HG03196 (cell line): ENCODE measurements around the gene PLD1.

Experiments
- ATAC-seq: cut with Tn5 transposase; IDR thresholded peaks from one replicate; pipeline ENCODE4 v1.9.1; 2021; ENCODE audit not compliant: unreplicated experiment

Gene PLD1

DNA sequence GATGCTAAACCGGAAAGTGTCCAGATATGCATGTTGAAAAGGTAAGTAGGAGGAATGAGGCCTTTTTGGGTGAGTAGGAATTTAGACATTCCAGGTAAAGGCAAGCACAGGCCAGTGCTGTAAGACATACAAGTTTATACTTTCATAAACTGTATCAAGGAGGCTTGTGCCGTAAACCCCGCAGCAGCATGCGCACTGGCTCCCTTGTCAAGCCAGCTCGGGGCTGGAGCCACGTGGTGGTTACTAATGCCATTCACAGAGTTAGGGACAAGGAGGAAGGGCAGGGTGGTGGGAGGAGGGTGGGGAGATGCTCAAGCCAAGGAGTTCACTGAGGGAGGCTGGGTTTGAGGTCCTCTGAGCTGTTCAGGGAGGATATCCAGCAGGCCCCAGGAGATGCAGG is 35.8 kb downstream of the PLD1 start:
- no peak for ATAC-seq

DNA sequence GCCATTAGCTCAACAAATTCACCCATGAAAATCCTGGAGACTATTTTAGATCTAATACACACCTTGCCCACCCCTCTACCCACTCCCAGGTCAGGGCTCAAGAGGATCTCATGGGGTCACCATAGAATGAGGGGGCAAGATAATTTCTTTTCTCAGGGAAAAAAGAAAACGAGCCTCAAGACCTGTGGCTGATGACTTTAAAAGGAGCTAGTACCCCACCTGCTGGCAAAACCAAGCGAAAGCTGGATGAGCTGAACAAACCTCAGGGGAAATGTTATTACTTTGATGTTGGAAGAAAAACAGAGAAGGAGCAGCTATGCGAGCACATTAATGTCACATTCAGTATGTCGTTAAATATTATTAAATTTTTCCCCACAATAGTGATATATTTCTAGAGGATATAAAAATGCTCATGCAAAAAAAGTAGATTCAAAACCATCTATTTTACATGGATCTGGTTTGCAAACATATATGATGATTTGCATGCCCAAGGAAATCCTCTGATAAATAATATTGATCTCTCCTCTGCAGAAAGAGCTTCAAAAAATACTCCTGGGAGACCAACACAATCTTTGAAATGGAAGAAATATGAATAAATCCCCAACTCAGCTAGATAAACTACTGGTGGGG is 37.7 kb downstream of the PLD1 start:
- no peak for ATAC-seq

DNA sequence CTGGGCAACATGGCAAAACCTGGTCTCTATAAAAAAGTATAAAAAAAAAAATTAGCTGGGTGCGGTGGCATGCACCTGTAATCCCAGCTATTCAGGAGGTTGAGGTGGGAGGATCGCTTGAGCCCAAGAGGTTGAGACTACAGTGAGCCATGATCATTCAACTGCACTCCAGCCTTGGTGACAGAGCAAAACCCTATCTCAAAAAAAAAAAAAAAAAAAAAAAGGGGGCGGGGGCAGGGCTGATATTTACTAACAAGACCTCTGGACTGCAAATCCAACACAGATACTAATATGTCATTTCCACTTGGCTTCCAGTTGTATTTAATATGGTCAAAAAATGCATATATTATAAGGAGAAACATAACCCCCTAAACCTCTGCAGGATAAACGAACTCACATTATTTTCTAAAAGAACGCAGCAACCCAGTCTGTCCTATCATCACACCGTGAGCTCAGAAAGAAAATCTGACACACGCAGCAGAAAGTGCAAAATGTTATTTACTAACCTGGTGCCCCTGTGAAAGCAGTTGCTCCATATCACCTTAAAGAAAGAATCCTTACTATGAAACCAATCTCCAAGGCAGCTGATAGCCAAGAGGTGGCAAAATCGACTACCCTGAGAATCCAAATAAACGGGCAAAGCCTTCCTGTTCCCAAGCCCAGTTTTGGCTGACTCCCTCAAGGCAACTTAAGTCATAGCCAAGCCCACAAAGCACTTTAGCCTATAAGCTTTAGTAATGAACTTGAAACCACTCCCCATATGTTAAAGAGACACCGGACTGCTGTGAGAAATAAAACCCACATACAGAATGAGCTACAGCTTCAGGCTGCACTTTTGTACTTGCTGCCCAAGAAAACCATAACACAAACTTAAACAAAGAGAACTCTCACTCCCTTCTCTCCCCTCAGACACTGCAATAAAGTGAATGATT is 39.3 kb downstream of the PLD1 start:
- ATAC-seq: peak; percentile 60

DNA sequence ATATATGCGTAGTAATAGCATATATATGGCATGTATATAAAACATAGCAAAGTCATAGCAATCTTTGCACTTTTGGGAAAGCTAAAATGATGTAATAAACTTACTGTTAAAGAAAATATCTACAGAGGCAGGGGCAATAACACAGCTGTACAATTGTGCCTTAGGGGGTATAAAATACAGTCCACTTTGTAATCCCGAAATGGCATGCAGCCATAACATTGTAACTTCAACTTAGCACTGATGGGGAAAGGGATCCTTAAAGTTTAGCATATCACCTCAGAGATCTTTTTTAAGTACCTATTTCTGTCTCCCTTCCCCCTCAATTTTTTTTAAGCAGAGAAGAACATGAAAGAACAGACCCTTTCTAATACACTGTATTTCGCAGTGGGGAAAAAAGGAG is 40.8 kb downstream of the PLD1 start:
- ATAC-seq: no peak

DNA sequence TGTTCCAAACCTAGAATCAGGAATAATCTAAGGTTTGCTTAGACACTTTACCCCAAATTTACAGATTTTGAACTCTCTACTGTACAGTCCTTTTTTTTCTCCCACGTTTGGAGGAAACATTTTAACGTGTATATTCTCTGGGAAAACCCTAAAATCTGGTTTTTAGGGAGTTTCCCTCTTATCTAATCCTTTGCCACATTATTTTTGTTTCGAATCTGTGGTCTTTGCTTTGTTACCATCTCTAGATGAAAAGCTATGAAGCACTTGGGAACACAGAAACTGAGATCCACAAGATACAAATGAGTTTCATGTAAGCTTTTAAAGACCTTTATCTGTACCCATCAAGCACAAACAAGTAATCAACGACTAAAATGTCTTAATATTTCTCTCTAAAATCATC is 41.3 kb downstream of the PLD1 start:
- no peak for ATAC-seq

DNA sequence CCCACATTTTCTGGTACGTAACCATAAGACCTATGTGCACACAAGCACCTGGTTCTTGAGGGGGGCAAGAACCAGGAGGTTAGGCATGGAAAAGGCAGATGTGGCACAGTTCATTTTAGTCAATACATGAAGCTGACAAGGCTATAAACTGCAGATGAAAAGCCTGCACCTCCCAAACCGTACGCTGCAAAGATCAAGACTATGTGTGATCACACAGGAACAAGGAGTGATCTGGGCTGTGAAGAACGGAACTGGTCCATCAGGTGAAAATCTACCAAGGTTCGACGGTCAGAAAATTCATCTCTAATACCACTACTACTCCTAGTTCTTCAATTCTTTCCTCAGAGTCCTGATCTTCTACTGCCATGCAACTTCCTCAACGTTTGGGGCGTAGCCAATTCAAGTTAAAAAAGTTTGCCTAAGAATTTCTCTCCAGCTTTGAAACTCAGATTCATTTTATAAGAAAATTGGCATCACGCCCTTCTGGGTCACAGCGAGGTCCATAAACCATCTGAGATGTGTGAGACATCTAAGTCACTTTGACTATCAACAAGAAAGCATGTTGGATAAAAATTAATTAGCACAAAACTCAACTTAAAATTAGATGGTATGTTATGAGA is 41.9 kb downstream of the PLD1 start:
- ATAC-seq: no peak

DNA sequence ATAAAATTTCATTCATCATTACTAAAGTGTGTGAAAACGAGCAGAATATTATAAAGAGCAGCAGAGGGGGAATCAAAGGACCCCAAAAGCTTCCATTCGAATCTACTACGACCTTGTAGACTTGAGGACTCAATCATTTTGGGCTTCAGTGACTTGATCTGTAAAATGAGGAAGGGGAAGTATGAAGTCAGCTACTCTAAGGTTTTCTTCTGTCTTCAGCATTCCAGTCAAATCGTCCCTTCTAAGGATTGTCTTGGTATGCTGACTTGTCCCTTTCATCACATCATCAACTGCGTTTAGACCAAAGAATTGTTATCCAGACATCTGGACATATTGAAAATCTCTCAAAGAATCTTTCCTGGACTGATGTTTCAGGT is 44.8 kb downstream of the PLD1 start:
- no peak for ATAC-seq

DNA sequence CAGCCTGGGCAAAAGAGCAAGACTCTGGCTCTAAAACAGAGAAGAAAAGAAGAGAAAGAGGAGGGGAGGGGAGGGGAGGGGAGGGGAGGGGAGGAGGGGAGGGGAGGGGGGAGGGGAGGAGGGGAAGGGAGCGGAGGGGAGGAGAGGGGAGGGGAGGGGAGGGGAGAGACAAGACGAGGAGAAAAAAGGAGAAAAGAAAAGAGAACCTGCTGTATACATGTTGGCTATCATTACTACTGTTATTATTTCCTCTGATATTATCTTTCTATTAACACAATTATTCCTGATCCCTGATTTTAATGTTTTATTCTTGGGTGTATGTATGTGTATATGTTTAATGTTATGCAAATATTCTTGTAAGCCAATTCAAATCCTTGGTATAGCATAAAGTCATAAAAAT is 46.9 kb downstream of the PLD1 start:
- no peak for ATAC-seq

DNA sequence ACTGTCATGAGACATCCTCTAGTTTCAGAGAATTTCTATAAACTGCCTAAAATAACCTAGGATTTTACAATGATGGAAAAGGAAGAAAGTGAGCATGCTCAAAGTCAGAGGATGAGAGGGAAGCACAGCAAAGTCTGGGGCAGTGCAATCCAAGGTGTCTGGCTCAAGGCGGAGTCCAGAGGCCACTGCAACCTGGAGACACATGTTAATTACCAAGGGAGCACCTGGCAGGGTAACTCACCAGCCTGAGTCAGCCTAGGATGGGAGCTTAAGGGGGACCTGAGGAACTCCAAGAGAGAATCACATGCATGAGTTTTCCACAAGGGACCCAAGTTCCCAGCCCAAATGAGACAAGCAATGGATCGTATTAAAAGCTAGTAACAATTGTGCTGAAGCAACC is 49.8 kb downstream of the PLD1 start:
- ATAC-seq: no peak

DNA sequence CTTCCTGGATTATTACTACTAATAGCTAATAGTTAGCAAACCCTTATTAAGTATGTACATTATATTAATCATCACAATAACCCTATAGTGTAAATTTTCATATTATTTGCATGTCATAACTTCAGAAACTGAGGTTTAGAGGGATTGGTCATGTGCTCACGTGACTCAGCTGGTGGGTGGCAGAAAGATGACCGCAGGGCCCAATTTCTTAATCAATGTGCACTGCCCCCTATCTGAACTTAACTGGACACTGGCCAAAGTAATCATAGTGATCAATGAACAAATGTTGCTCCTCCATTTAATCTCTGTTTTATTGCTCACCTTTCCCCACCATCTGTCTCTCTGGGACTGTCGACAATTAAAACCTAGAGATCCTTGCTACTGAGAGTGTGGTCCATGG is 52.2 kb downstream of the PLD1 start:
- ATAC-seq: no peak

DNA sequence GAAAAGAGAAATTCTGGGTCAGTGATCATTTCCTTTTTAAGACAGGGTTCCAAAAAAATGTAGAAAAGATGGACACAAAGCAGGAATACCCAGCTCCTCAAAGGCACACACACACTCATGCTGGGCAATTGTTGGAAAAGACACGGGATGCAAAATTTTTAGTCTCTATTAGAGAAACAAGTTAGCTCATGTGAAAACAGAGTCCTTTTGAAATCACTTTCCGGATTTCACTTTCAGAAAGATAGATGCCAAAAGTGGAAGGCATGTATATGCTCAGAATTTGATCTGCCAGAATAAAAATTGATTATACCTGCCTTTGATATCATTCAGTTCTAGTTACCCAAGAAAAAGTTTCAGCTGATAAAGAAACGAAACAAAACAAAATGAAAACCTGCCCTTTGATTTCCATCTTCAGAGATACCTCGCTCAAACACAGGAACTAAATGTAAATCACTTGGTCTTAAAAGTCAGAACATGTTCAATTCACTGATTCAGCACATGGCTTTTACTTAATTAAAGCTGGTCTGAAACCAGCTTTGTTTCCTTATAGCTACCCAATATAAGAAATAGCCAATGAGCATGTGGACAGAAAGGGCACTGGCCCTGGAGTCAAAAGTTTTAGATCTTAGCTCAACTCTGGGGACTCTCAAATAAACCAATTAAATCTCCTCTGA is 52.8 kb downstream of the PLD1 start:
- no peak for ATAC-seq

DNA sequence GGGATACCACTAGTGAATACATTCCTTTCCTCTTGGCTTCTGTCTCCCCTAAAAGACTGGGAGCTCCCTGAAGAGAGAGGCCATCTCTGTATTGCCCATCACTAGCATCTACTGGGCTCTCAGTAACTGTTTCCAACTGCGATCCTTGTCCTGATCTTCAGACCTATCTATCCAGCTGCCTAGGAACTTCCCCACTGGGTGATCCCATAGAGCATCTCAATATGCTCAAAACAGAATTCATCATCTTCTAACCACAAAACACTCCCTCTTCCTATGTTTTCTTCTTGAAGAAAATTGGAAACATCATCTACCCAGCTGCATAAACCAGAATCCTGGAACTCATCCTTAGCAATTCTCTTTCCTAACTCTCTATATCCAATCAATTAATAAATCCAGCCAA is 54.6 kb downstream of the PLD1 start:
- no peak for ATAC-seq

DNA sequence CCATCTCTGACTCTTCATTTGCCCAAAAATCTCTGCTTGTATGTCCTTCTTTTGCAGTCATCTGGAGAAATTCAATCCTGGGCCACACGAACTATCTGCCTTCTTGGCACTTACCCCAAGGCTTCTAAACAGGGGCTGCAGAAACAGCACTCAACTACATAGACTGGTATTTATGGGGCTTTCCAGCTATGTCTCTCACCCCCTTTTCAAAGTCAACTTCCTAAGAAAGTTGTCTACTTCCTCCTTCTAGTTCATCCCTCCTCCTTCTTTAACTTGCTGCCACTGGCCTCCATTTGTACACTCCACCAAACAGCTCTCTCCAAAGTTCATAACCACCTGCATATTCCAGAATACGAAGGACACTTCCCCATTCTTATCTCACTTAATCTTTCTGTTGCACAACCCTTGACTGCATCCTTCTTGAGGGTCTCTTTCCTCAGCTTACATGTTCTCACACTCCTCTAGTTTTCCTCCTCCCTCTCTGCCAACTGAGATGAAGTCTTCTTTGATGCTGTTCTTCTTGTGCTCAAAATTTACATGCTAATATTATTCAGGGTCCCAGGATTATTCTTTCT is 55.2 kb downstream of the PLD1 start:
- ATAC-seq: no peak

DNA sequence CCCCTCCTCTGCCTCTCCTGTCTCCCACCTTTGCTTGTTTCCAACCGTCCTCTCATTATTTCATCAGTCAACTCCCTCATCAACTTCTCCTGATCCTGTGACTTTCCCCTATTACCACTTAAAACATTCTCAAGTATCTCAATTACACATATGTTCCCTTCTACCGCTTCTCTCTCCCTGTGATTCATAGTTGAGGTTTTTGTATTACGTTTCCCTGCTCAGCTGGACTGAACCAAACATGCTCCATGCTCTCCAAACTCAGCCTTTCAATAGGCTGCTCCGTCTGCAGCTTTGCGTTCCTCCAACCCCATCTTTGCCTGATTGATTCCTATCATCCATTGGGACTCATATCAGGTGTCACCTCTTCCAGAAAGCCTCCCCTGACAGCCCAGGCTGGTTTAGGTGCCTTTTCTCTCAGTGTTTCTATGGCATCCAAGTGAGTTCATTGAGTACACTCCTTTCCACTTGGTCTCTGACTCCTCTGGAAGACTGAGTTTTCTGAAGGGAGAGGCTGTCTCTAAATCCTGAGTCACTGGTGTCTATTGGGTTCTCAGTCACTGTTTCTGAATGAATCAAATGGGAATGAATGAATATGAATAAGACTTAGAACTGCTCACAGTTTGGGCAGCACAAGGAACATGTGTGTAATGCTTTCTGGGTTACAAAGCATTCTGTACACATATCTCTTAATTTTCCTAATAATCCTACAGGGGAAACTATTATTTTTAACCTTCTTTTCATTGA is 56.4 kb downstream of the PLD1 start:
- no peak for ATAC-seq

DNA sequence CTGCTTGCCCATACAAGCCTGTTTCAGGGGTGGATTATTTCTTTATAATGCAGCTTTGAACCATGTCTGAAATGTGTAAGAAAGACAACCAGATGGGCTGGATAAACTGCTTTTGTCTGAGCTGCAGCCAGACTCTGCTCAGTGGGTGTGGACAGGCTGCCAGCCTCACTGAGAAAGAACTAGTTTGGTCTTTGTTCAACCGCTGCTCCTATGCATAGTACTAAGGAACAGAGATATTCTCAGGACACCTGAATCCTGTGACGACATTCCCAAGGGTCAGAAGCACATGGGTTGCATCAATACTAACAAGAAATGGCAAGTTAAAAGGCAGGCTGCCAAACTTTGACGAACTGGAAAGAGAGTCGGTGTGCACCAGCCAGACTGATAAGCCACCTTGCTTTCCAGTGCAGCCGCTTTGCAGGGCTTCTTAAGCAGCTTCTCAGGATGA is 57.2 kb downstream of the PLD1 start:
- no peak for ATAC-seq

DNA sequence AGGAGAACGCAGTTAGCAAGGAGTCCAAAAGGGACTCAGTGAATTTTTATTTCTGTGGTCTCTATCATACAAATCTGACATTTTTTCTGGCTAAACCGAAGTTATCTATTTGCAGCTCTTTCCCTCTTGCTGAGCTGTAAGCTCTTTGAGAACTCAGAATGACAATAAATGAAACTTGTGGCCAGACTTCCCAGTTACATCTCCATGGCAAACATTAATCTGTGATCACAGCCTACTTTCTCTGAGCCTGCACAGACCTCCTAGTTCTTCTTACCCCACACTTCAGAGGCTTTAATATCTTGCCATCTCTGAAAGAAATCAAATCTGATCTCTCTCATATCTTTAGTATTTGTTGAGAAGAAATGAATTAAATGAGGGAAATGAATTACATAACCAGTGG is 58.0 kb downstream of the PLD1 start:
- no peak for ATAC-seq

DNA sequence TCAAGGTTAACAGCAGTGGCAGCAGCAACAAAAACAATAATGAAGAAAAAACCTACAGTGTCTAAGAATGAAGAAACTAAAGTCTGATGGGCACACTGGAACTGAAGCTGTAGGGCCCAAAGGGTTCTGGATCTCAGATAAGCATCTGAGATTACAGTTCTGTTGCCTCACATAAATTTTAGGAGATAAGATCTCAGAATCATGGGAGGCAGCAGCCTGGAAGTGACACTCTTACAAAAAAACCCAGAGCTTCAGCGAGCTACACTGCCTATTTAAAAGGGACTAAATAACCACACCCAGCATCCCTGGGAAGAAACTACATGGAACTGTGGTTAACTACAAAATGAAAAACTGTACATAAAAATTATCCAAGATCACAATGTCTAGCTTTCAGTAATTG is 61.2 kb downstream of the PLD1 start:
- ATAC-seq: no peak

DNA sequence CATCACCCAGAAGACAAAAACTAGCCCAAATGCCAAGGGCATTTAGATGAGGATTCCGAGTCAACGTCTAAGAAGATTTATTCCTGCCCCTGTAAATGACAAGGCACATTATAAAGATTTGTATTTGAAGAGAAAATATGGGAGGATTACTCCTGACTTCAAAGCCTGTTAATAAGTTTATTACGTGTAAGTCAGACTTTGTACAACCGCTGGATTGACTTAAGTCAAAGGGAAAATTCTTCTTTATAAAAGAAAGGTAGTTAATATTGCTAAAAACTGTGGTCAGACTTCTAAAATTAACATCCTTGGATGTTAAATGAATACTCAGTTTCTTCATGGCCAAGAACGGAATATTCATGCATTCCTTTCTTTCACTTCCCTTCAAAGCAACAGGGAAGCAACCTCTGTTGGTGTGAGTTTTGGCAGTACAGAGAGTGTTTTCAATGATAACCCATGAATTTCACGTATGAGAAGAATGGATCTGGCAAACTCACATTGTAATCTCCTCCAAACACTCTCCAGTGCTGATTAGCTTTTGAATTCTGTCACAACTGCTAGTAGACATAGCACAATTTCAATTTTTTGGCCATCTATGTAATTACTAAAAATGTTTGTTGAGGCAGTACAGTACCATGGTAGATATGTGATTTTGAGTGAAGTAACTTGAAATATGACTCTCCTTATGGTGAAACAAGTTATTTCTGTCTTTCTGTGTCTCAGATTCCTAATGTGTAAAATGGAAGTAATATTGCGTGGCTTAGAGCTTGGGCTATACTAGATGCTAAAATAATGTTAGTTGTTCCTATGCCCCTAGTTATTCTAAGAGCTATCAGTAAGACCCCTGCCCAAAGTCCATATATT is 62.0 kb downstream of the PLD1 start:
- no peak for ATAC-seq

DNA sequence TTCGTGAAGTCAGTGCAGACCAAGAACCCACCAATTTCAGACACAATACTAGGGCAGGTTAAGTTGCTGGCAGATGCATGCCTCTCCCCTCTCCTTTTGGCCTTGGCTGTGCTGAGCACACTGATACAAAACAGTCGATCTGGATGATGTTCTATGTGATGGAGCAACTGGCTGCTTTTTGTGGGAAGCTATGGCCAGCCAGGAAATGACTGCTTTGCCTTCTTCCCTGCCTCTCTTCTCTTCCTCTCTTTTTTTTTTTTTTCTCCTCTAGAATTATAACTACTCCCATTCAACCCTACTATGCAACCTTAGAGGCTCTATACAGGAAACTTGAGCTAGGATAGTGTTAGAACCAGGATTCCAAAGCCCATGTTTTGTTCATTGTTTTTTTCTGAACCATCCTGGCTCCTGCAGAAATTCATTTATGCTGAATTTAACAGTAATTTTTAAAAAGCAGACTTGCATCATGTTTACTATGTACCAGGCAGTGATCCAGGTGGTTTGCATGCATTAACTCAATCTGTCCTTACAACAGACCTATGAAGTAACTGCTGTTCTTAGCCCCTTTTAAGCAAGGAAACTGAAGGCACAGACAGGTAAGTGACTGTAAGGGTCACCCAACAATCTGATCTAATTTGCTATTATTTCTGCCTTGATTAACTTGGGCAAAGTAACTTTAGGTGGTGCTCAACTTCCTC is 62.9 kb downstream of the PLD1 start:
- ATAC-seq: no peak
